Heart left ventricle (tissue), 16 donors: Measurements from ENCODE around the gene MYO7B. TPM values are rescaled to one million over a fixed set of nuclear protein-coding genes. Genes with fewer than 3 reads are reported as not detected.

ENCODE experiments used
- ATAC-seq, 4 donors: fragments of 200-7000 bp; cut with Tn5 transposase; one replicate each; pipeline ENCODE4 v1.9.1; 2020 to 2022; ENCODE audit warnings: moderate library complexity in 4 of 4, mild to moderate bottlenecking in 3 of 4, moderate number of reproducible peaks in 1 of 4
- DNase-seq, 5 donors: peaks; one replicate each; pipeline ENCODE4 v3.0.0-alpha.2; 2020
- H3K27ac ChIP-seq, 12 donors: fragments of 200-600 bp; sonication (generic) in 4 of 12; one replicate each; pipeline versions ENCODE4 v1.5.0 to v1.8.0; 2016 to 2022; ENCODE audit warnings: mild to moderate bottlenecking in 2 of 12
- H3K27me3 ChIP-seq, 9 donors: fragments of 200-600 bp; sonication (generic) in 2 of 9; one replicate each; pipeline versions ENCODE4 v1.5.1 to v1.8.0; 2016 to 2022; ENCODE audit warnings: mild to moderate bottlenecking in 3 of 9
- H3K36me3 ChIP-seq, 9 donors: fragments of 200-600 bp; sonication (generic) in 2 of 9; one replicate each; pipeline versions ENCODE4 v1.5.0 to v1.8.0; 2018 to 2022; ENCODE audit warnings: mild to moderate bottlenecking in 2 of 9
- H3K4me1 ChIP-seq, 12 donors: fragments of 200-600 bp; sonication (generic) in 4 of 12; one replicate each; pipeline versions ENCODE4 v1.5.0 to v1.8.0; 2016 to 2022; ENCODE audit warnings: mild to moderate bottlenecking in 3 of 12
- H3K4me3 ChIP-seq, 12 donors: fragments of 200-600 bp; sonication (generic) in 4 of 12; one replicate each; pipeline versions ENCODE4 v1.5.0 to v1.8.0; 2017 to 2022; ENCODE audit warnings: mild to moderate bottlenecking in 9 of 12, moderate library complexity in 4 of 12
- H3K9me3 ChIP-seq, 12 donors: fragments of 200-600 bp; sonication (generic) in 4 of 12; one replicate each; pipeline versions ENCODE4 v1.5.0 to v1.8.0; 2016 to 2022; ENCODE audit warnings: mild to moderate bottlenecking in 1 of 12
- POLR2A ChIP-seq, 2 donors: fragments of 450-650 bp; IDR thresholded peaks; one replicate each; pipeline ENCODE4 v1.6.1; 2017; ENCODE audit warnings: antibody characterized with exemption in 2 of 2, mild to moderate bottlenecking in 2 of 2, moderate library complexity in 2 of 2
- WGBS, 4 donors: extraction: QIAGEN DNeasy Blood & Tissue Kit in 2 of 4; methylation state at CpG; one replicate each; pipeline versions ENCODE4 v1.1.5 to v1.1.7; 2013 to 2018; 5-methylcytosine and 5-hydroxymethylcytosine counted together
- intact Hi-C, 10 donors: fragments of 100-400 bp; cut with DNase I; formaldehyde crosslinking; loops; one replicate each; pipeline versions ENCODE4 v1.11.1 to v1.14.2; 2022
- polyA plus RNA-seq, 2 donors: library from polyadenylated mRNA; stranded (reverse); fragments of 200-250 nt; gene quantifications; one replicate each; pipeline ENCODE4 v1.2.3, GENCODE V29; 2013
- total RNA-seq, 9 donors: library from RNA; depleted of rRNA in 2 of 9; stranded (reverse); fragments of >200 nt in 2 of 9; fragmentation: NEBNext Ultra II Directional in 3 of 9; extraction: Animal tissue kit (Norgen Biotek cat#: 25700) in 3 of 9; gene quantifications; one replicate each; pipeline versions ENCODE4 v1.1.0 to v1.2.4, GENCODE V29; 2016 to 2023
- TF ChIP-seq, protein P1 (sequence below), 12 donors: fragments of 200-600 bp; sonication (generic) in 4 of 12; IDR thresholded peaks; one replicate each; pipeline versions ENCODE4 v1.5.0 to v1.8.0; 2018 to 2022; ENCODE audit warnings: antibody characterized with exemption in 12 of 12, mild to moderate bottlenecking in 5 of 12
- donor health status: ischemic (EF 13 %, LVEDD 7.1; RV severe dilation, severe dysfunction).
- donor health status: healthy with polysubstance abuse.
- donor health status: DM: no; HTN: yes; CAD: no.
- donor health status: DM: no; HTN: no; CAD: no.
- donor health status: ischemic (EF 25% LVEDD 6.9; RV normal size, moderate dysfunction).
- donor health status: ischemic (EF 25% LVEDD 5.7; RV mildly dilated, moderate dysfunction).
- donor health status: healthy.
- donor health status: DM: yes; HTN: yes; CAD: no.
- donor health status: ischemic (EF 35%, LVEDD 5.7; RV mildly dilated, moderate dysfunction).
- donor health status: nonischemic (EF 11% LVEDD 7.7; RV severe dilation, severe dysfunction).
- donor health status: DM: yes; HTN: yes; CAD: no.
- donor health status: PGD.
- donor health status: ischemic (EF 29% LVEDD 5.4; RV normal size, mild dysfunction).
- donor health status: nonischemic (EF 23%, LVEDD 6.1; RV moderate dilation, normal function).

The MYO7B gene
- total and polyA plus RNA-seq, 11 donors, result 0.20 to 2.1 (median 0.90) TPM

DNA sequence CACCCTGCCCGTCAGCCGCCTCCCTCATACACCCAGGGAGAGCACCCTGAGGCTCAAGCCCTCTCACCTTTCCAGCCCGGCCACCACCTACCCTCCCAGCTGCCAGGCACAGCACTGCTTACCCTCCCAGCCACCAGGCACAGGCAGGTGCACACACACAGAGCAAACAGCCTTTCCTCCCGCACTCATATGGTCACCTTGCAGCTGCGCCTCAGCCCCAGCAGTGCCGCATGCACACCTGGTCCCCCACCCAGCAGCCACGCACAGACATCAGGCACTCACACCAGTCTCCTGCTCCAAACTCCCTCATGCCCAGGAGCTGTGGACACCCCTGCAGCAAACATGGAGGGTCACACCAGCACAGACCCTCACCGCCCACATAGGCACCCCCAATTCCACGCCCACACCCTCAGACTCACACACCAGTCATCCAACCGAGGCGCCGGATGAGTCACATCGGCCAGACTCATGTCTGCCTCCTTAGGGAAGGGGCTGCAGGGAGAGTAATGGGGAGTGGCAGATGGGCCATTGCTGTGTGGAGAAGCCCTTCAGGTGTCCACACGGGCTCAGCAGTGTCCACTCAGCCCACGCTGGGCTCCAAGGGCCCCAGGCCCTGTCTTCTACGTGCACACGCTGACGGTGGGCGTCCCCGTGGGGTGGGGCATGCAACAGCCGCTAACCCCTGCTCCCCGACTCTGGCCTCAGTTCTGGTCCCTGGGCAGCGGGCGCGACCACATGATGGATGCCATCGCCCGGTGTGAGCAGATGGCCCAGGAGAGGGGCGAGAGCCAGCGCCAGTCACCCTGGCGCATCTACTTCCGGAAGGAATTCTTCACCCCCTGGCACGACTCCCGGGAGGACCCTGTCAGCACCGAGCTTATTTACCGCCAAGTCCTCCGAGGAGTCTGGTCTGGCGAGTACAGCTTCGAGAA lies 88.2 kb downstream of the MYO7B start:
- TF ChIP-seq, protein P1, sequence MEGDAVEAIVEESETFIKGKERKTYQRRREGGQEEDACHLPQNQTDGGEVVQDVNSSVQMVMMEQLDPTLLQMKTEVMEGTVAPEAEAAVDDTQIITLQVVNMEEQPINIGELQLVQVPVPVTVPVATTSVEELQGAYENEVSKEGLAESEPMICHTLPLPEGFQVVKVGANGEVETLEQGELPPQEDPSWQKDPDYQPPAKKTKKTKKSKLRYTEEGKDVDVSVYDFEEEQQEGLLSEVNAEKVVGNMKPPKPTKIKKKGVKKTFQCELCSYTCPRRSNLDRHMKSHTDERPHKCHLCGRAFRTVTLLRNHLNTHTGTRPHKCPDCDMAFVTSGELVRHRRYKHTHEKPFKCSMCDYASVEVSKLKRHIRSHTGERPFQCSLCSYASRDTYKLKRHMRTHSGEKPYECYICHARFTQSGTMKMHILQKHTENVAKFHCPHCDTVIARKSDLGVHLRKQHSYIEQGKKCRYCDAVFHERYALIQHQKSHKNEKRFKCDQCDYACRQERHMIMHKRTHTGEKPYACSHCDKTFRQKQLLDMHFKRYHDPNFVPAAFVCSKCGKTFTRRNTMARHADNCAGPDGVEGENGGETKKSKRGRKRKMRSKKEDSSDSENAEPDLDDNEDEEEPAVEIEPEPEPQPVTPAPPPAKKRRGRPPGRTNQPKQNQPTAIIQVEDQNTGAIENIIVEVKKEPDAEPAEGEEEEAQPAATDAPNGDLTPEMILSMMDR (IDR thresholded peaks at IDR 0.05), result no peak
- no peak for TF ChIP-seq POLR2A (IDR thresholded peaks at IDR 0.05)
- WGBS, 4 donors, result 86 to 92% (median 90%) methylated on average over 29 to 38 of the region's 38 CpGs
- peaks cover 0 to 4% (median 0%) of the 10 kb centered on the region in 9 donors for H3K27me3 ChIP-seq
- DNase-seq (peak in 2 of 5 donors; percentile 17 to 25), ATAC-seq (no peak)
- H3K4me3 ChIP-seq, result no peak overlapping the region
- no peak overlapping the region for H3K27ac ChIP-seq
- intact Hi-C loops, result no loop called here
- H3K4me1 ChIP-seq, result peaks cover 0 to 13% (median 0%) of the 10 kb centered on the region in 12 donors
- H3K36me3 ChIP-seq, result no peaks in the 10 kb centered on the region
- H3K9me3 ChIP-seq, result no peaks in the 10 kb centered on the region

DNA sequence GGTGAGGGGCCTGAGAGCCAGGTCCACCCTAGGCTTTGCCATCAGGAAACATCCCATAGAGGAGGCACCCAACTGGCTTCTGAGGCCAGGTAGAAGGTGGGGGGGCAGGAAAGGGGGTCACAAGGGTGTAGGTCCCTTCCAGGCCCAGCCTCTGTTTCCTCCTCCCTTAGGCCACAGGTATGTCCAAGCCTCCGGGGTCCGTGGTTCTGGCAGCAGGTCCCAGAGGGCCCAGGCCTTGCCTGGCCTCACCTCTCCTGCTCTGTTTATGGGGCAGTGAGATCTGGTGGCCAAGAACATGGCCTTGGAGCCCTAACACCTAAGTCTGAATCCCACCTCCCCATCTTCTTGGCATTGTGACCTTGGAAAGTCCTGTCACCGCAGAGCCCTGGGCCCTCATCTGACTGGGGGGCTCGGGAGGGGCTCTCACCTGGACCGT lies 88.9 kb downstream of the MYO7B start:
- WGBS, 4 donors, result 86 to 100% (median 90%) methylated on average over 3 to 5 of the region's 5 CpGs
- Histone ChIP-seq H3K36me3 (no peaks in the 10 kb centered on the region), H3K4me3 (no peak overlapping the region), H3K9me3 (no peaks in the 10 kb centered on the region), H3K27ac (no peak overlapping the region), H3K27me3 (peaks cover 0 to 4% (median 0%) of the 10 kb centered on the region in 9 donors), H3K4me1 (peaks cover 0 to 20% (median 0%) of the 10 kb centered on the region in 12 donors)
- DNase-seq (peak in 1 of 5 donors; percentile 24), ATAC-seq (no peak)
- intact Hi-C loops, result no loop called here
- TF ChIP-seq, protein P1 (IDR thresholded peaks at IDR 0.05), result no peak
- TF ChIP-seq POLR2A (IDR thresholded peaks at IDR 0.05), result no peak

DNA sequence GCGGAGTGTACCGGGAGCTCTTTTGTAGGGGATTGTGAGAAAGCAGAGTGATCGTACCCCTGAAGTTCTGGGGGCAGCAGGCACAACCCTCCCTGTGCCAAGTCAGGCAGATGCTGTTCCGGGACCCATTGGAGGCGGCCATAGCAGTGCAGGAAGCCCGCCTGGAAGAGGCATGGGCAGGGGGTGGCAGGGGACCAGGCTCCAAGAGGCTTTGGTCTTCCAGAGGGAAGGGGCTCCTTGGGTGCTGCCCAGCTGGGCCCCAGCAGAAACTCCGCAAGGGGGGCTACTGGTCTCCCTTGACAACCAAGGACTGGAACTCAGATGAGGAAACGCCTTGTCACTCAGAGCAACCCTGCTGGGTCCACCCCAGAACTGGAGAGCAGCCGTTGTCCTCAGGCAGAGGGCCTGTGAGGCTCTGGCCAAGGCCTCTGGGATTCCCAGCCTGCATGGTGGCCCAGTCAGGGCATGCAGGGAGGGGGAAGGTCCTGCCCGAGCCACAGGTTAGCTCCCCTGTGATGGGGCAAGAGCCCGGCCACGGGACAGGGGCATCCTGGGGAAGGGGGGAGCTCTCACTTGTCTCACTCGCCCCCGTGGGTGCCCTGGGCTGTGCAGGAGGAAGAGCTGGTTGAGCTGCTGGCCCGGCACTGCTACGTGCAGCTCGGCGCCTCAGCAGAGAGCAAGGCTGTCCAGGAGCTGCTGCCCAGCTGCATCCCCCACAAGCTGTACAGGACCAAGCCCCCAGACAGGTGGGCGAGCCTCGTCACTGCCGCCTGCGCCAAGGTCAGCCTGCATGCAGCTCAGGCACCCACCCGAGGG lies 89.5 kb downstream of the MYO7B start:
- Histone ChIP-seq H3K4me3 (no peak overlapping the region), H3K36me3 (no peaks in the 10 kb centered on the region), H3K4me1 (peaks cover 0 to 26% (median under 1%) of the 10 kb centered on the region in 12 donors), H3K27me3 (peaks cover 0 to 4% (median 0%) of the 10 kb centered on the region in 9 donors), H3K9me3 (no peaks in the 10 kb centered on the region), H3K27ac (no peak overlapping the region)
- 72 to 79% (median 76%) methylated on average over 14 to 23 of the region's 23 CpGs for WGBS, 4 donors
- DNase-seq, result peak in 2 of 5 donors; percentile 8 to 30
- TF ChIP-seq, protein P1 (IDR thresholded peaks at IDR 0.05), result no peak
- no peak for TF ChIP-seq POLR2A (IDR thresholded peaks at IDR 0.05)
- intact Hi-C loops, result loop anchor here in 1 of 10 donors (5.0 kb wide), 1 partner anchor 72 kb away; no protein-coding TSS in a partner anchor
- peak in 1 of 4 donors; percentile 2 for ATAC-seq
